Measurements from ENCODE around the gene ADGRG1. TPM values are rescaled to one million over a fixed set of nuclear protein-coding genes. Genes with fewer than 3 reads are reported as not detected.

The ADGRG1 gene
- total RNA-seq, 4 donors from 2014 or later: 40.0 to 55.3 (median 45.7) TPM

DNA sequence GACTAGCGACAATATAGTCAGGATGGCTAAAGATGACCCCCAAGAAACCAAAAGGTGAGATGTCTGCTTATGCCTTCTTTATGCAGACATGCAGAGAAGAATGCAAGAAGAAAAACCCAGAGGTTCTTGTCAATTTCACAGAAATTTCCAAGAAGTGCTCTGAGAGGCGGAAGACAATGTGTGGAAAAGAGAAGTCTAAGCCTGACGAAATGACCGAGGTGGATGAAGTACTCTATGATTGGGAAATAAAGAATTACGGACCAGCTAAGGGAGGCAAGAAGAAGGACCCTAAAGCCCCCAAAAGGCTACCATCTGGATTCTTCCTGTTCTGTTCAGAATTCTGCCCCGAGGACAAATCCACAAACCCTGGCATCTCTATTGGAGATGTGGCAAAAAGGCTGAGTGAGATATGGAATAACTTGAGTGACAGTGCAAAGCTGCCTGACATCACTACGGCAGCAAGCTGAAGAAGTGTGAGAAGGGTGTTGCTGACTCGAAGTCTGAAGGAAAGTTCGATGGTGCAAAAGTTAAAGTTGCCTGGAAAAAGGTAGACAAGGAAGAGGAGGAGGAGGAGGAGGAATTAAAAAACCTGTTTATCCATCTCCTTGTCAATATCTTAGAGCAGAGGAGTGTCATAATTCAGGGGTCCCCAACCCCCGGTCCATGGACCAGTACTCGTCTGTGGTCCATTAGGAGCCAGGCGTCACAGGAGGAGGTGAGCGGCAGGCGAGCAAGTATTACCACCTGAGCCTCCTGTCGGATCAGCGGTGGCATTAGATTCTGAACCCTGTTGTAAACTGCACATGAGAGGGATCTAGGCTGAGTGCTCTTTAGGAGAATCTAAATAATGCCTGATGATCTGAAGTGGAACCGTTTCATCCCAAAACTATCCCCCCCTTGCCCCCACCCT is 25.1 kb upstream of the ADGRG1 start:
- DNase-seq: no peak
- Histone ChIP-seq H3K4me3 (no peak overlapping the region), H3K9me3 (no peaks in the 10 kb centered on the region), H3K4me1 (peaks cover 0 to 13% (median 9%) of the 10 kb centered on the region in 4 donors), H3K27ac (no peak overlapping the region), H3K36me3 (no peaks in the 10 kb centered on the region), H3K27me3 (peaks cover 8% of the 10 kb centered on the region)
- WGBS, 2 donors (ENCODE audit: low coverage in 1 of 2): 71 to 74% methylated on average over 8 to 17 of the region's 17 CpGs
- in situ Hi-C loops (cut with MboI; ENCODE audit: low pct_ligation_motif_present in 1 of 4, low pct_unique_long_range_greater_than_20kb in 1 of 4, low sequenced_read_pairs in 3 of 4) (loop anchor here in 1 of 4 donors (5.0 kb wide), 1 partner anchor 39 kb away; no protein-coding TSS in a partner anchor), intact Hi-C loops (cut with DNase I; ENCODE audit: low total_unique reads) (no loop called here)
- TF ChIP-seq EP300 (IDR thresholded peaks at IDR 0.05; ENCODE audit: low read depth) (no peak), POLR2A (IDR thresholded peaks at IDR 0.05) (no peak), POLR2AphosphoS5 (IDR thresholded peaks at IDR 0.05) (no peak)
- TF ChIP-seq, protein P1, sequence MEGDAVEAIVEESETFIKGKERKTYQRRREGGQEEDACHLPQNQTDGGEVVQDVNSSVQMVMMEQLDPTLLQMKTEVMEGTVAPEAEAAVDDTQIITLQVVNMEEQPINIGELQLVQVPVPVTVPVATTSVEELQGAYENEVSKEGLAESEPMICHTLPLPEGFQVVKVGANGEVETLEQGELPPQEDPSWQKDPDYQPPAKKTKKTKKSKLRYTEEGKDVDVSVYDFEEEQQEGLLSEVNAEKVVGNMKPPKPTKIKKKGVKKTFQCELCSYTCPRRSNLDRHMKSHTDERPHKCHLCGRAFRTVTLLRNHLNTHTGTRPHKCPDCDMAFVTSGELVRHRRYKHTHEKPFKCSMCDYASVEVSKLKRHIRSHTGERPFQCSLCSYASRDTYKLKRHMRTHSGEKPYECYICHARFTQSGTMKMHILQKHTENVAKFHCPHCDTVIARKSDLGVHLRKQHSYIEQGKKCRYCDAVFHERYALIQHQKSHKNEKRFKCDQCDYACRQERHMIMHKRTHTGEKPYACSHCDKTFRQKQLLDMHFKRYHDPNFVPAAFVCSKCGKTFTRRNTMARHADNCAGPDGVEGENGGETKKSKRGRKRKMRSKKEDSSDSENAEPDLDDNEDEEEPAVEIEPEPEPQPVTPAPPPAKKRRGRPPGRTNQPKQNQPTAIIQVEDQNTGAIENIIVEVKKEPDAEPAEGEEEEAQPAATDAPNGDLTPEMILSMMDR (IDR thresholded peaks at IDR 0.05): no peak

DNA sequence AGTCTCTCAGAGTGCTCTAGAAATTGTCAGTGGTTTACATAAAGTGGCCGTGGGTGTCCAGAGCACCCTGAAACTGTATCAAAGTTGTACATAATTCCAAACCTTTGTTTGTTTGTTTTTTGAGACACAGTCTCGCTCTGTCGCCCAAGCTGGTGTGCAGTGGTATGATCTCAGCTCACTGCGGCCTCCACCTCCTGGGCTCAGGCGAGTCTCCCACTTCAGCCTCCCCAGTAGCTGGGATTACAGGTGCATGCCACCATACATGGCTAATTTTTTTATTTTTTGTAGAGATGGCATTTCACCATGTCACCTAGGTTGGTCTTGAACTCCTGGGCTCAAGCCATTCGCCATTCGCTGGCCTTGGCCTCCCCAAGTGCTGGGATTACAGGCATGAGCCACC is 24.3 kb upstream of the ADGRG1 start:
- H3K27me3 ChIP-seq: peaks cover 8% of the 10 kb centered on the region
- H3K27ac ChIP-seq: no peak overlapping the region
- H3K4me3 ChIP-seq: no peak overlapping the region
- 89 to 100% methylated on average over 3 to 7 of the region's 7 CpGs for WGBS, 2 donors (ENCODE audit: low coverage in 1 of 2)
- DNase-seq: no peak
- no peaks in the 10 kb centered on the region for H3K36me3 ChIP-seq
- peaks cover 0 to 13% (median 10%) of the 10 kb centered on the region in 4 donors for H3K4me1 ChIP-seq
- H3K9me3 ChIP-seq: no peaks in the 10 kb centered on the region
- in situ Hi-C loops (cut with MboI; ENCODE audit: low pct_ligation_motif_present in 1 of 4, low pct_unique_long_range_greater_than_20kb in 1 of 4, low sequenced_read_pairs in 3 of 4) (loop anchor here in 1 of 4 donors (5.0 kb wide), 1 partner anchor 38 kb away; no protein-coding TSS in a partner anchor), intact Hi-C loops (cut with DNase I; ENCODE audit: low total_unique reads) (no loop called here)
- no peak for TF ChIP-seq POLR2A (IDR thresholded peaks at IDR 0.05)
- TF ChIP-seq, protein P1 (IDR thresholded peaks at IDR 0.05): no peak
- no peak for TF ChIP-seq POLR2AphosphoS5 (IDR thresholded peaks at IDR 0.05)

DNA sequence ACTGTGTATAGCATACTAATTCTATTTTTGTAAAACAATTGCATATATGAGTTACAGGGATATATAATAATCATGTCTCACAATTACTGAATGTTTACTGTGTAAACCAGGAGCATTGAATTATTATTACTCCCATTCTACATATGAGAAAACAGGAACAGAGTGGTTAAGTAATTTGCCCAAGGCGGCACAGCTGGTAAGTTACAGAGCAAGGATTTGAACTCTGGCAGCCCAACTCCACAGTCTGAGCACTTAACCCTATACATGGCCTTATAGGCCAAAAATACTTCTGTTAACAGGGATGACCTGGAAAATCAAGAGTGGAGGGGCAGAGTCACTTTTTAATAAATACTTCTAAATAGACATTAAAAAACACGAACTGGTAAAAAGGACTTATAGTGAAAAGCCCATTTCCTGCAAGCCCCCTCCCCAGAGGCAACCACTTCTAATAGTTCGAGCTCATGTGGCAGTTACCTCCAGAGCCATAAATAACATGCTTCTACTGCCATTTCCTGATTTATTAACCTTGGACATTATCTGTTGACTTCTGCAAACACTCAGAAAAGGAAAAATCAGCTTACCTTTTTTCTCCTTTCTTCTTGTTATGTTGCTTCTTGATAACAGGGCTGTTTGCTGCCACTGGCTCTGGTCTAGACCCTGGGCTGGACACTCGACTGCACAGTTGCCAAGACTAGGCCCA is 22.1 kb upstream of the ADGRG1 start:
- Histone ChIP-seq H3K4me3 (no peak overlapping the region), H3K36me3 (no peaks in the 10 kb centered on the region), H3K4me1 (peaks cover 0 to 20% (median 12%) of the 10 kb centered on the region in 4 donors), H3K27ac (peak overlapping the region; percentile 18 to 74 (median 32)), H3K9me3 (no peaks in the 10 kb centered on the region), H3K27me3 (peaks cover 5% of the 10 kb centered on the region)
- intact Hi-C loops (cut with DNase I; ENCODE audit: low total_unique reads) (no loop called here), in situ Hi-C loops (cut with MboI; ENCODE audit: low pct_ligation_motif_present in 1 of 4, low pct_unique_long_range_greater_than_20kb in 1 of 4, low sequenced_read_pairs in 3 of 4) (no loop called here)
- WGBS, 2 donors (ENCODE audit: low coverage in 1 of 2): 52 to 67% methylated on average over 1 to 4 of the region's 4 CpGs
- DNase-seq: no peak
- no peak for TF ChIP-seq POLR2A (IDR thresholded peaks at IDR 0.05)
- TF ChIP-seq, protein P1 (IDR thresholded peaks at IDR 0.05): no peak

DNA sequence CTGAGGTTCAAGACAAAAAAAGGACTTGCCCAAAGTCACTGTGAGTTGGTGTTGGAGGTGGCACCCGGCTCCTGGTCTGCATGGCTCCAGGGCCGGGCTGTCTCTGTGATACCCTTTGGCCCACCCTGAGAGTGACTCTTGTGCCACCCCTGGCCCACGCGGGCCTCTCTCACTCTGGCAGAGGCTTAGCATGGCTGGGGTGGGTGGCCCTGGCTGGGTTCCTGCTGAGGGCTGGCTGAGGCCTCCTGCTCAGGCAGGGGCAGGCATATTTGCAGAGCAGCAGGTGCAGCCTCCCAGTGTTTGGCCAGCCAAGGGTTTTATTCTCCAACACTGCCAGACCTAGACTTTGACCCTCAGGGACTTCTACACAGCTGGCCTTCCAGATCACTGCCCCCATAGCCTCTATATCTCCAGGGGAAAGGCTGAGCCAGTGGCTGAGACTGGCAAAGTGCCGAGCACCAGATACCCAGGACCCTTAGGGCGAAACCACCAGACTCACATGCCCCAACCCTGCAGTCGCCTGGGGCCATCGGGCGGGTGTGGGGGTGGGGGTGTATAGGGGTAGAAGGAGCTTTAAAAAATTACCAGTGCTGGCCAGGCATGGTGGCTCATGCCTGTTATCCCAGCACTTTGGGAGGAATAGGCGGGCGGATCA is 21.5 kb upstream of the ADGRG1 start:
- no peaks in the 10 kb centered on the region for H3K9me3 ChIP-seq
- H3K4me3 ChIP-seq: no peak overlapping the region
- H3K27ac ChIP-seq: peak overlapping the region; percentile 18 to 74 (median 32)
- no peak for TF ChIP-seq EP300 (IDR thresholded peaks at IDR 0.05; ENCODE audit: low read depth)
- no peak for TF ChIP-seq POLR2A (IDR thresholded peaks at IDR 0.05)
- TF ChIP-seq POLR2AphosphoS5 (IDR thresholded peaks at IDR 0.05): no peak
- TF ChIP-seq, protein P1 (IDR thresholded peaks at IDR 0.05): no peak
- intact Hi-C loops (cut with DNase I; ENCODE audit: low total_unique reads): no loop called here
- in situ Hi-C loops (cut with MboI; ENCODE audit: low pct_ligation_motif_present in 1 of 4, low pct_unique_long_range_greater_than_20kb in 1 of 4, low sequenced_read_pairs in 3 of 4): no loop called here
- WGBS, 2 donors (ENCODE audit: low coverage in 1 of 2): 38 to 58% methylated on average over 3 to 11 of the region's 11 CpGs
- H3K27me3 ChIP-seq: peaks cover 5% of the 10 kb centered on the region
- no peaks in the 10 kb centered on the region for H3K36me3 ChIP-seq
- peaks cover 0 to 20% (median 12%) of the 10 kb centered on the region in 4 donors for H3K4me1 ChIP-seq
- DNase-seq: peak; percentile 51

All from transverse colon (tissue), 4 donors.